Measurements from ENCODE around the gene TIPIN. TPM values are rescaled to one million over a fixed set of nuclear protein-coding genes. Genes with fewer than 3 reads are reported as not detected.

TIPIN gene
- total RNA-seq, 1 experiment from 2014 or later = 27.0 TPM

GRCh38 chr15:66294157-66294931 is 62.1 kb downstream of the TIPIN start:
- H3K9me3 Mint-ChIP-seq (ENCODE audit: low read depth, unreplicated experiment) = no peaks in the 10 kb centered on the region
- DNase-seq = peak; percentile 20
- CTCF ChIA-PET = interaction anchor here (0.6 to 1.3 kb wide), 3 partner anchors 203 to 421 kb away, joined by 3 to 6 read pairs (median 3); partner anchors contain the start of gene SNAPC5
- H3K4me1 Mint-ChIP-seq (ENCODE audit: low read depth, unreplicated experiment) = peaks cover 28% of the 10 kb centered on the region
- H3K27me3 Mint-ChIP-seq (ENCODE audit: unreplicated experiment) = no peaks in the 10 kb centered on the region
- peaks cover 27% of the 10 kb centered on the region for H3K36me3 Mint-ChIP-seq (ENCODE audit: insufficient read depth, unreplicated experiment)
- intact Hi-C loops (cut with micrococcal nuclease; ENCODE audit: unreplicated experiment) = no loop called here
- no peak for TF ChIP-seq CTCF (IDR thresholded peaks at IDR 0.05; ENCODE audit: unreplicated experiment)
- peak overlapping the region; percentile 50 for H3K27ac Mint-ChIP-seq (ENCODE audit: unreplicated experiment)
- no TSS peak for BruUV-seq (replicated peaks)
- H3K4me3 Mint-ChIP-seq (ENCODE audit: low read depth, unreplicated experiment) = peak overlapping the region; percentile 80

- Mint-ChIP-seq H3K36me3 (ENCODE audit: insufficient read depth, unreplicated experiment) (peaks cover 27% of the 10 kb centered on the region), H3K4me3 (ENCODE audit: low read depth, unreplicated experiment) (peak within 1 kb of the TSS; percentile 80), H3K9me3 (ENCODE audit: low read depth, unreplicated experiment) (no peaks in the 10 kb centered on the region), H3K4me1 (ENCODE audit: low read depth, unreplicated experiment) (peaks cover 28% of the 10 kb centered on the region), H3K27ac (ENCODE audit: unreplicated experiment) (peak within 1 kb of the TSS; percentile 50), H3K27me3 (ENCODE audit: unreplicated experiment) (no peaks in the 10 kb centered on the region)
- intact Hi-C loops (cut with micrococcal nuclease; ENCODE audit: unreplicated experiment) = no loop called here
- CTCF ChIA-PET = interaction anchor here (1.3 kb wide), 1 partner anchor 205 kb away, joined by 3 read pairs; no protein-coding TSS in a partner anchor
- no TSS peak for BruUV-seq (replicated peaks)
- no peak for TF ChIP-seq CTCF (IDR thresholded peaks at IDR 0.05; ENCODE audit: unreplicated experiment)
- peak; percentile 67 for DNase-seq
Measured at GRCh38 chr15:66293419-66294156, 62.9 kb downstream of the TIPIN start, which contains the start of gene DIS3L. Gene DIS3L, plus strand, starts transcription at chr15:66293568. Its CDS starts 29 bp downstream, at chr15:66293597.

GRCh38 chr15:66292571-66293418 is 63.7 kb downstream of the TIPIN start:
- Mint-ChIP-seq H3K9me3 (ENCODE audit: low read depth, unreplicated experiment) (no peaks in the 10 kb centered on the region), H3K36me3 (ENCODE audit: insufficient read depth, unreplicated experiment) (peaks cover 27% of the 10 kb centered on the region), H3K27me3 (ENCODE audit: unreplicated experiment) (no peaks in the 10 kb centered on the region), H3K27ac (ENCODE audit: unreplicated experiment) (no peak overlapping the region), H3K4me1 (ENCODE audit: low read depth, unreplicated experiment) (peaks cover 28% of the 10 kb centered on the region), H3K4me3 (ENCODE audit: low read depth, unreplicated experiment) (peak overlapping the region; percentile 80)
- intact Hi-C loops (cut with micrococcal nuclease; ENCODE audit: unreplicated experiment) = no loop called here
- TF ChIP-seq CTCF (IDR thresholded peaks at IDR 0.05; ENCODE audit: unreplicated experiment) = no peak
- CTCF ChIA-PET = interaction anchor here (0.6 kb wide), 2 partner anchors 214 to 283 kb away, joined by 3 read pairs; no protein-coding TSS in a partner anchor
- BruUV-seq (replicated peaks) = no TSS peak
- DNase-seq = no peak

Measured in Calu3 (cell line).